Loucy (cell line): Measurements from ENCODE around the gene ACP6.
"Not testable (repeated sequence)": the region's sequence is repeated elsewhere in the genome, so short reads cannot be mapped to it uniquely, and the experiment has no call there.

ENCODE experiments used
- CTCF ChIP-seq: fragments of 200-600 bp; sonication (generic); conservative IDR thresholded peaks from 2 replicates; pipeline ENCODE4 v1.5.1; 2014; ENCODE audit warnings: mild to moderate bottlenecking, antibody characterized with exemption, low read length
- EZH2phosphoT487 ChIP-seq: fragments of 200-600 bp; IDR thresholded peaks from 2 replicates; pipeline ENCODE4 v1.6.1; 2018; ENCODE audit warnings: antibody characterized with exemption, mild to moderate bottlenecking, moderate library complexity, borderline replicate concordance

- not testable (repeated sequence) for TF ChIP-seq CTCF, EZH2phosphoT487
Measured at GRCh38 chr1:147677681-147678080, 7.4 kb upstream of the ACP6 start.
